GM23338 (cell line): ENCODE results near the gene ZNF561. TPM values are rescaled to one million over a fixed set of nuclear protein-coding genes. Genes with fewer than 3 reads are reported as not detected.

Experiments
- ATAC-seq: fragments of 200-7000 bp; cut with Tn5 transposase; 3 replicates; pipeline ENCODE4 v1.9.1; 2020
- DNase-seq: peaks from one replicate; pipeline ENCODE4 v3.0.0-alpha.2; 2015; ENCODE audit warnings: low spot score
- H2AFZ ChIP-seq: fragments of 200-600 bp; sonication (generic); 2 replicates; pipeline ENCODE4 v1.8.0; 2016; ENCODE audit warnings: antibody characterized with exemption, mild to moderate bottlenecking, moderate library complexity
- H3F3A ChIP-seq: fragments of 200-600 bp; sonication (generic); replicated peaks from 2 replicates; pipeline ENCODE4 v1.8.0; 2017; ENCODE audit warnings: antibody characterized with exemption, mixed run types, low read depth
- H3K27ac ChIP-seq: fragments of 200-600 bp; sonication (generic); 2 replicates; pipeline ENCODE4 v1.6.1; 2016; ENCODE audit warnings: low read depth
- H3K27me3 ChIP-seq: fragments of 200-600 bp; sonication (generic); 2 replicates; pipeline ENCODE4 v1.8.0; 2016; ENCODE audit warnings: mild to moderate bottlenecking, mixed run types, moderate library complexity; ENCODE audit not compliant: insufficient read depth
- H3K36me3 ChIP-seq: fragments of 200-600 bp; sonication (generic); 2 replicates; pipeline ENCODE4 v1.8.0; 2016; ENCODE audit warnings: mild to moderate bottlenecking; ENCODE audit not compliant: insufficient read depth
- H3K4me1 ChIP-seq: fragments of 200-600 bp; sonication (generic); 2 replicates; pipeline ENCODE4 v1.8.0; 2016; ENCODE audit warnings: mild to moderate bottlenecking, moderate library complexity; ENCODE audit not compliant: insufficient read depth
- H3K4me2 ChIP-seq: fragments of 200-600 bp; sonication (generic); 2 replicates; pipeline ENCODE4 v1.7.1; 2017; ENCODE audit warnings: mixed run types
- H3K4me3 ChIP-seq: fragments of 200-600 bp; sonication (generic); 2 replicates; pipeline ENCODE4 v1.6.1; 2016; ENCODE audit warnings: mixed run types
- H3K79me2 ChIP-seq: fragments of 200-600 bp; sonication (generic); replicated peaks from 2 replicates; pipeline ENCODE4 v1.8.0; 2017; ENCODE audit warnings: mild to moderate bottlenecking; ENCODE audit not compliant: insufficient read depth
- H3K9me2 ChIP-seq: fragments of 200-600 bp; sonication (generic); 2 replicates; pipeline ENCODE4 v1.8.0; 2017; ENCODE audit not compliant: insufficient read depth
- H4K20me1 ChIP-seq: fragments of 200-600 bp; sonication (generic); replicated peaks from 2 replicates; pipeline ENCODE4 v1.8.0; 2017; ENCODE audit warnings: mild to moderate bottlenecking; ENCODE audit not compliant: insufficient read depth
- H3K27ac Mint-ChIP-seq: 2 replicates; pipeline ENCODE4 v1.8.0; 2020; ENCODE audit warnings: inconsistent platforms, mild to moderate bottlenecking, moderate library complexity, mixed read lengths
- H3K27me3 Mint-ChIP-seq: 3 replicates; pipeline ENCODE4 v1.8.0; 2022; ENCODE audit warnings: low read depth, mild to moderate bottlenecking, moderate library complexity, mixed read lengths, inconsistent platforms; ENCODE audit not compliant: insufficient read depth, poor library complexity
- H3K36me3 Mint-ChIP-seq: 3 replicates; pipeline ENCODE4 v1.8.0; 2021; ENCODE audit warnings: low read depth, mild to moderate bottlenecking, inconsistent platforms, moderate library complexity, mixed read lengths
- H3K4me1 Mint-ChIP-seq: 3 replicates; pipeline ENCODE4 v1.8.0; 2020; ENCODE audit warnings: mild to moderate bottlenecking, inconsistent platforms, mixed read lengths
- H3K4me3 Mint-ChIP-seq: 3 replicates; pipeline ENCODE4 v1.8.0; 2021; ENCODE audit warnings: moderate library complexity, mild to moderate bottlenecking, inconsistent platforms, mixed read lengths
- H3K9me3 Mint-ChIP-seq: 3 replicates; pipeline ENCODE4 v1.8.0; 2020; ENCODE audit warnings: moderate library complexity, mild to moderate bottlenecking, inconsistent platforms, mixed read lengths
- CREB1 ChIP-seq: fragments of 250-450 bp; sonication (Bioruptor Pico); IDR thresholded peaks from 2 replicates; pipeline ENCODE4 v1.5.0; 2020; ENCODE audit warnings: low read depth, mild to moderate bottlenecking, moderate library complexity
- CTCF ChIP-seq, 2 experiments: fragments of 200-600 bp in 1 of 2; sonication (generic) in 1 of 2; conservative IDR thresholded peaks; 2 replicates each; pipeline versions ENCODE4 v1.5.1 to v1.6.1; 2016 to 2017; ENCODE audit warnings: antibody characterized with exemption in 2 of 2, low read depth in 2 of 2, mild to moderate bottlenecking in 2 of 2, moderate library complexity in 1 of 2
- ETS1 ChIP-seq: IDR thresholded peaks from 2 replicates; pipeline ENCODE4 v1.6.1; 2016; ENCODE audit warnings: antibody characterized with exemption
- EZH2 ChIP-seq: fragments of 200-600 bp; sonication (generic); IDR thresholded peaks from one replicate; pipeline ENCODE4 v1.8.0; 2017; ENCODE audit warnings: antibody characterized with exemption, mild to moderate bottlenecking, low read depth; ENCODE audit not compliant: unreplicated experiment
- EZH2phosphoT487 ChIP-seq: fragments of 200-600 bp; sonication (generic); IDR thresholded peaks from one replicate; pipeline ENCODE4 v1.8.1; 2018; ENCODE audit warnings: antibody characterized with exemption; ENCODE audit not compliant: unreplicated experiment
- JUNB ChIP-seq: IDR thresholded peaks from one replicate; pipeline ENCODE4 v1.6.1; 2016; ENCODE audit warnings: antibody characterized with exemption; ENCODE audit not compliant: unreplicated experiment
- NANOG ChIP-seq: IDR thresholded peaks from 2 replicates; pipeline ENCODE4 v1.6.1; 2016; ENCODE audit warnings: antibody characterized with exemption, borderline replicate concordance
- POLR2AphosphoS5 ChIP-seq: IDR thresholded peaks from 2 replicates; pipeline ENCODE4 v1.6.1; 2016; ENCODE audit warnings: antibody characterized with exemption, low read depth
- REST ChIP-seq: IDR thresholded peaks from one replicate; pipeline ENCODE4 v1.6.1; 2018; ENCODE audit warnings: antibody characterized with exemption; ENCODE audit not compliant: unreplicated experiment
- STAT1 ChIP-seq: IDR thresholded peaks from one replicate; pipeline ENCODE4 v1.6.1; 2016; ENCODE audit warnings: antibody characterized with exemption; ENCODE audit not compliant: unreplicated experiment
- ZNF114 ChIP-seq: fragments of 250-450 bp; sonication (Bioruptor Pico); IDR thresholded peaks from 2 replicates; pipeline ENCODE4 v1.5.0; 2020; ENCODE audit warnings: mild to moderate bottlenecking, moderate library complexity
- ZNF331 ChIP-seq: fragments of 250-450 bp; sonication (Bioruptor Pico); IDR thresholded peaks from 2 replicates; pipeline ENCODE4 v1.5.0; 2020; ENCODE audit warnings: low read depth, mild to moderate bottlenecking, moderate library complexity
- polyA plus RNA-seq: library from polyadenylated mRNA; unstranded; fragments of >200 nt; fragmentation: Nextera tagmentation; extraction: Ambion mirVana; gene quantifications from 2 replicates; pipeline ENCODE4 v1.2.1, GENCODE V29; 2016
- total RNA-seq: library from RNA; depleted of rRNA; stranded (reverse); fragments of >200 nt; shearing (Covaris generic); gene quantifications from 2 replicates; pipeline ENCODE4 v1.2.3, GENCODE V29; 2014
- TF ChIP-seq, protein P1 (sequence below): fragments of 250-450 bp; sonication (Bioruptor Pico); IDR thresholded peaks from 2 replicates; pipeline ENCODE4 v1.5.0; 2020; ENCODE audit warnings: mild to moderate bottlenecking, moderate library complexity

Gene ZNF561
- total and polyA plus RNA-seq, 2 experiments from 2014 or later, result 22.7 to 71.1 TPM

DNA sequence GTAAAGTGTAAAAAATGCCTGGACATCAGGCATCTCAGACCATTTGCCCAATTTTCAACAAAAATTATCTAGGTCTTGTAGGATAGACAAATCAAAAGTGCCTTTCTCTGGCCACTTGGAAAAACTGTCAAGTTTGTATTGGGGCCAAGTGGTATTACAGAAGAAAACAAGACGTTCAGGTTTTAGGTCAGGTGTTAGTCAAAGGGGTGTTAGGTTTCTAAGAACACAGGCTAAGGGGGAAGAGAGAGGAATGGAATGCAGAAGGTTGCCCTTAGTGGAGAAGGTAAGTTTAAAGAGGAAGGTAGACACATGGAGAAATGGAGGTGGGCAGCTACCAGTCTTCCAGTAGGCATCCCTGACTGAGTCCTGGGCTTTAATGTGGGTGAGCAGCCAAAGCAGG, 19.9 kb upstream of the ZNF561 start:
- peak overlapping the region; percentile 74 for H3K27ac Mint-ChIP-seq
- Histone ChIP-seq H3K27ac (no peak overlapping the region), H3K27me3 (no peaks in the 10 kb centered on the region), H3K4me1 (no peaks in the 10 kb centered on the region), H3F3A (no peaks in the 10 kb centered on the region), H2AFZ (no peak overlapping the region), H3K36me3 (peaks cover 4% of the 10 kb centered on the region; the same call in 1 of the 2 replicates), H3K9me2 (no peaks in the 10 kb centered on the region; the same call in 1 of the 2 replicates), H3K4me3 (no peak overlapping the region), H3K79me2 (no peaks in the 10 kb centered on the region), H3K4me2 (no peak overlapping the region), H4K20me1 (no peaks in the 10 kb centered on the region)
- ATAC-seq, result no peak
- no peak overlapping the region; the same call in 2 of the 3 replicates for H3K4me3 Mint-ChIP-seq
- H3K36me3 Mint-ChIP-seq, result peaks cover 29% of the 10 kb centered on the region
- no peak for DNase-seq
- no peak for TF ChIP-seq STAT1
- no peak for TF ChIP-seq ZNF114 (CRISPR knock-in tag)
- no peak for TF ChIP-seq JUNB
- no peak for TF ChIP-seq NANOG
- TF ChIP-seq POLR2AphosphoS5, result no peak
- TF ChIP-seq, protein P1, sequence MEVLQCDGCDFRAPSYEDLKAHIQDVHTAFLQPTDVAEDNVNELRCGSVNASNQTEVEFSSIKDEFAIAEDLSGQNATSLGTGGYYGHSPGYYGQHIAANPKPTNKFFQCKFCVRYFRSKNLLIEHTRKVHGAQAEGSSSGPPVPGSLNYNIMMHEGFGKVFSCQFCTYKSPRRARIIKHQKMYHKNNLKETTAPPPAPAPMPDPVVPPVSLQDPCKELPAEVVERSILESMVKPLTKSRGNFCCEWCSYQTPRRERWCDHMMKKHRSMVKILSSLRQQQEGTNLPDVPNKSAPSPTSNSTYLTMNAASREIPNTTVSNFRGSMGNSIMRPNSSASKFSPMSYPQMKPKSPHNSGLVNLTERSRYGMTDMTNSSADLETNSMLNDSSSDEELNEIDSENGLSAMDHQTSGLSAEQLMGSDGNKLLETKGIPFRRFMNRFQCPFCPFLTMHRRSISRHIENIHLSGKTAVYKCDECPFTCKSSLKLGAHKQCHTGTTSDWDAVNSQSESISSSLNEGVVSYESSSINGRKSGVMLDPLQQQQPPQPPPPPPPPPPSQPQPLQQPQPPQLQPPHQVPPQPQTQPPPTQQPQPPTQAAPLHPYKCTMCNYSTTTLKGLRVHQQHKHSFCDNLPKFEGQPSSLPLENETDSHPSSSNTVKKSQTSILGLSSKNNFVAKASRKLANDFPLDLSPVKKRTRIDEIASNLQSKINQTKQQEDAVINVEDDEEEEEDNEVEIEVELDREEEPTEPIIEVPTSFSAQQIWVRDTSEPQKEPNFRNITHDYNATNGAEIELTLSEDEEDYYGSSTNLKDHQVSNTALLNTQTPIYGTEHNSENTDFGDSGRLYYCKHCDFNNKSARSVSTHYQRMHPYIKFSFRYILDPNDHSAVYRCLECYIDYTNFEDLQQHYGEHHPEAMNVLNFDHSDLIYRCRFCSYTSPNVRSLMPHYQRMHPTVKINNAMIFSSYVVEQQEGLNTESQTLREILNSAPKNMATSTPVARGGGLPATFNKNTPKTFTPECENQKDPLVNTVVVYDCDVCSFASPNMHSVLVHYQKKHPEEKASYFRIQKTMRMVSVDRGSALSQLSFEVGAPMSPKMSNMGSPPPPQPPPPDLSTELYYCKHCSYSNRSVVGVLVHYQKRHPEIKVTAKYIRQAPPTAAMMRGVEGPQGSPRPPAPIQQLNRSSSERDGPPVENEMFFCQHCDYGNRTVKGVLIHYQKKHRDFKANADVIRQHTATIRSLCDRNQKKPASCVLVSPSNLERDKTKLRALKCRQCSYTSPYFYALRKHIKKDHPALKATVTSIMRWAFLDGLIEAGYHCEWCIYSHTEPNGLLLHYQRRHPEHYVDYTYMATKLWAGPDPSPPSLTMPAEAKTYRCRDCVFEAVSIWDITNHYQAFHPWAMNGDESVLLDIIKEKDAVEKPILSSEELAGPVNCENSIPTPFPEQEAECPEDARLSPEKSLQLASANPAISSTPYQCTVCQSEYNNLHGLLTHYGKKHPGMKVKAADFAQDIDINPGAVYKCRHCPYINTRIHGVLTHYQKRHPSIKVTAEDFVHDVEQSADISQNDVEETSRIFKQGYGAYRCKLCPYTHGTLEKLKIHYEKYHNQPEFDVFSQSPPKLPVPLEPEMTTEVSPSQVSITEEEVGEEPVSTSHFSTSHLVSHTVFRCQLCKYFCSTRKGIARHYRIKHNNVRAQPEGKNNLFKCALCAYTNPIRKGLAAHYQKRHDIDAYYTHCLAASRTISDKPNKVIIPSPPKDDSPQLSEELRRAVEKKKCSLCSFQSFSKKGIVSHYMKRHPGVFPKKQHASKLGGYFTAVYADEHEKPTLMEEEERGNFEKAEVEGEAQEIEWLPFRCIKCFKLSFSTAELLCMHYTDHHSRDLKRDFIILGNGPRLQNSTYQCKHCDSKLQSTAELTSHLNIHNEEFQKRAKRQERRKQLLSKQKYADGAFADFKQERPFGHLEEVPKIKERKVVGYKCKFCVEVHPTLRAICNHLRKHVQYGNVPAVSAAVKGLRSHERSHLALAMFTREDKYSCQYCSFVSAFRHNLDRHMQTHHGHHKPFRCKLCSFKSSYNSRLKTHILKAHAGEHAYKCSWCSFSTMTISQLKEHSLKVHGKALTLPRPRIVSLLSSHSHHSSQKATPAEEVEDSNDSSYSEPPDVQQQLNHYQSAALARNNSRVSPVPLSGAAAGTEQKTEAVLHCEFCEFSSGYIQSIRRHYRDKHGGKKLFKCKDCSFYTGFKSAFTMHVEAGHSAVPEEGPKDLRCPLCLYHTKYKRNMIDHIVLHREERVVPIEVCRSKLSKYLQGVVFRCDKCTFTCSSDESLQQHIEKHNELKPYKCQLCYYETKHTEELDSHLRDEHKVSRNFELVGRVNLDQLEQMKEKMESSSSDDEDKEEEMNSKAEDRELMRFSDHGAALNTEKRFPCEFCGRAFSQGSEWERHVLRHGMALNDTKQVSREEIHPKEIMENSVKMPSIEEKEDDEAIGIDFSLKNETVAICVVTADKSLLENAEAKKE, result no peak
- no peak for TF ChIP-seq CREB1
- no peak for TF ChIP-seq REST
- TF ChIP-seq ETS1, result no peak
- TF ChIP-seq EZH2phosphoT487, result no peak
- no peak for TF ChIP-seq ZNF331
- TF ChIP-seq EZH2, result no peak
- no peak for TF ChIP-seq CTCF (conservative IDR thresholded peaks at IDR 0.05; ENCODE audit: low read depth in 2 of 2)
- peaks cover 25% of the 10 kb centered on the region for H3K4me1 Mint-ChIP-seq
- peaks cover 4% of the 10 kb centered on the region for H3K27me3 Mint-ChIP-seq
- no peaks in the 10 kb centered on the region for H3K9me3 Mint-ChIP-seq
